Activated T-cell treated with anti-CD3 and anti-CD28 coated beads, Interleukin-2, amount 50 U/mL, for 4 hours (primary cell): Measurements from ENCODE around the gene COTL1. TPM values are rescaled to one million over a fixed set of nuclear protein-coding genes. Genes with fewer than 3 reads are reported as not detected.

ENCODE experiments used
- ATAC-seq, 2 donors: fragments of 200-7000 bp; cut with Tn5 transposase; one replicate each; pipeline ENCODE4 v1.10.0; 2021
- DNase-seq: peaks from one replicate; pipeline ENCODE4 v3.0.0-alpha.2; 2020
- H3K27me3 Mint-ChIP-seq: one replicate; pipeline ENCODE4 v1.8.0; 2021; ENCODE audit warnings: low read depth, mixed read lengths
- H3K36me3 Mint-ChIP-seq: one replicate; pipeline ENCODE4 v1.8.0; 2022; ENCODE audit warnings: mixed read lengths; ENCODE audit not compliant: insufficient read depth
- H3K4me1 Mint-ChIP-seq: one replicate; pipeline ENCODE4 v1.8.0; 2021; ENCODE audit warnings: low read depth, mixed read lengths
- H3K4me3 Mint-ChIP-seq: one replicate; pipeline ENCODE4 v1.8.0; 2021; ENCODE audit warnings: mild to moderate bottlenecking, moderate library complexity, mixed read lengths
- H3K9me3 Mint-ChIP-seq: one replicate; pipeline ENCODE4 v1.8.0; 2021; ENCODE audit warnings: mixed read lengths
- total RNA-seq, 3 donors: library from RNA; stranded (reverse); gene quantifications; one replicate each; pipeline ENCODE4 v1.2.1, GENCODE V29; 2021

The COTL1 gene
- total RNA-seq, 3 donors from 2014 or later, result 209 to 331 (median 274) TPM

- peaks cover 4% of the 10 kb centered on the region for H3K36me3 Mint-ChIP-seq
- H3K4me1 Mint-ChIP-seq, result peaks cover 88% of the 10 kb centered on the region
- peaks cover 3% of the 10 kb centered on the region for H3K27me3 Mint-ChIP-seq
- H3K9me3 Mint-ChIP-seq, result no peaks in the 10 kb centered on the region
- ATAC-seq (peak; percentile 68 to 79), DNase-seq (no peak)
- peak overlapping the region; percentile 73 for H3K4me3 Mint-ChIP-seq
These were observed 17.3 kb downstream of the COTL1 start for GRCh38 chr16:84600343-84601229.

- ATAC-seq, result peak; percentile 64 to 71
- peaks cover 3% of the 10 kb centered on the region for H3K27me3 Mint-ChIP-seq
- peak; percentile 54 for DNase-seq
- no peaks in the 10 kb centered on the region for H3K9me3 Mint-ChIP-seq
- H3K36me3 Mint-ChIP-seq, result peaks cover 4% of the 10 kb centered on the region
- H3K4me3 Mint-ChIP-seq, result peak overlapping the region; percentile 73
- peaks cover 90% of the 10 kb centered on the region for H3K4me1 Mint-ChIP-seq
These were observed 18.2 kb downstream of the COTL1 start for GRCh38 chr16:84599521-84600202.

DNA sequence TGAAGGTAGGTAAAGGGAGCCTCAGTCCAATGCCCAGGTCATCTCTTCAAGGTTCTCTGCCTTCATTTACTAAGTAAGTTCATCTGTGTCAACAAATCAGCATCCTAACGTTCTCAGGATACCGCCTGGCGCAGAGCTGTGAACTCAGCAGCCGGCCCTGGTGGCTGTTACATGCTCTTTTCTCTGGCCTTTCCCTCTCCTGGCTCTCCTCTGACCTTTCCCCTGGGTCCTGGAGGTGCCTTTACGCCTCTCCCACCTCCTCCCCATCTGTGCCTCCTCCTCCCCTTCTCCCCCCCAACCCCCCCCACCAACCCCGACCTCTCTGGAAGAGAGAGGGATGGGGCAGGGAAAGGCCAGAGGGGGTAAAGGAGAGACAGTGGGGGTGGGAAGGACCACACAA lies 19.5 kb downstream of the COTL1 start:
- no peaks in the 10 kb centered on the region for H3K9me3 Mint-ChIP-seq
- H3K27me3 Mint-ChIP-seq, result peaks cover 3% of the 10 kb centered on the region
- peaks cover 94% of the 10 kb centered on the region for H3K4me1 Mint-ChIP-seq
- H3K4me3 Mint-ChIP-seq, result peak overlapping the region; percentile 55
- DNase-seq (no peak), ATAC-seq (no peak)
- peaks cover 8% of the 10 kb centered on the region for H3K36me3 Mint-ChIP-seq

DNA sequence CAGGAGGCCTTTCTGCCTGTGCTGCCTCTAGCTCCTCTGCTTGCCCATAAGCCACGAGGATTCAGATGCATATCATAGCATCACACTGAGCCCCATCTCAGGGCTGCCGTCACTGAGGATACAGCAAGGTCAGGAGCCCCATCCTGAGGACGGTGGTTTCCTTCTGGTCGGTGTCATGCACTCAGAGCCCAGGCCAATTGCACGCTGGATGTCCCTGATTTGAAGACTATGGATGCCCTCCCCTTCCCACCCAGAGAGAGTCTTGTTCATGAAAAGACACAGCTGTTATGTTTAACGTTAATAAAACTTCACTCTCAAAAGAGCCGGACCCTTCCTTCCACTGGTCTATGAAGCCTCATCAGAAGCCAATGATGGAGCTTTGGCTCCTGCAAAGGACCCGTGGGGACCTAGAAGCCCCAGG lies 19.9 kb downstream of the COTL1 start:
- H3K36me3 Mint-ChIP-seq, result peaks cover 9% of the 10 kb centered on the region
- H3K4me1 Mint-ChIP-seq, result peaks cover 93% of the 10 kb centered on the region
- DNase-seq (no peak), ATAC-seq (no peak)
- peaks cover 3% of the 10 kb centered on the region for H3K27me3 Mint-ChIP-seq
- H3K9me3 Mint-ChIP-seq, result no peaks in the 10 kb centered on the region
- peak overlapping the region; percentile 55 for H3K4me3 Mint-ChIP-seq

DNA sequence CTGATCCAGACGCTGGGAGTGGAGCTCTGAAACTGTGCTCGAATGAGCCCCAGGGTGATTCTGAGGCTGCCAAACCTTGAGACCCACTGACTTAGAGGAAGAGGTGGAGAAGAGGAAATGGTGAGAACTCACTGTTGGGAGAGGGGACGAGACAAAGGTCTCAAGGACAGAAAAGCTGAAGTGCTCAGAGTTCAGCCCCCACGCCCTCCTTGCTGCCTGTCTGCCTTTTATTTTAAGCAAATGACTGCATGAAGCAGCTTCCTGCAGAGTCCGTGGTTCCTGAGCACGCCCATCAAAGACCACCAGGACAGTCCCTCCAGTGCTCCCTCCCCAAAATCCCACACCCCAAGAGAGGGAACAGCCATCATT lies 20.4 kb downstream of the COTL1 start:
- H3K4me3 Mint-ChIP-seq, result peak overlapping the region; percentile 55
- H3K27me3 Mint-ChIP-seq, result peaks cover 3% of the 10 kb centered on the region
- H3K4me1 Mint-ChIP-seq, result peaks cover 93% of the 10 kb centered on the region
- peaks cover 10% of the 10 kb centered on the region for H3K36me3 Mint-ChIP-seq
- DNase-seq (no peak), ATAC-seq (no peak)
- H3K9me3 Mint-ChIP-seq, result no peaks in the 10 kb centered on the region

GRCh38 chr16:84596801-84597527 lies 20.9 kb downstream of the COTL1 start:
- peaks cover 91% of the 10 kb centered on the region for H3K4me1 Mint-ChIP-seq
- H3K4me3 Mint-ChIP-seq, result peak overlapping the region; percentile 27
- peaks cover 10% of the 10 kb centered on the region for H3K36me3 Mint-ChIP-seq
- DNase-seq (no peak), ATAC-seq (no peak)
- H3K9me3 Mint-ChIP-seq, result no peaks in the 10 kb centered on the region
- peaks cover 3% of the 10 kb centered on the region for H3K27me3 Mint-ChIP-seq

GRCh38 chr16:84596161-84596560 lies 21.7 kb downstream of the COTL1 start:
- Mint-ChIP-seq H3K36me3 (peaks cover 10% of the 10 kb centered on the region), H3K4me3 (no peak overlapping the region), H3K4me1 (peaks cover 83% of the 10 kb centered on the region), H3K27me3 (peaks cover 3% of the 10 kb centered on the region), H3K9me3 (no peaks in the 10 kb centered on the region)
- ATAC-seq, result no peak
- no peak for DNase-seq

GRCh38 chr16:84595052-84595481 lies 22.8 kb downstream of the COTL1 start:
- no peak for DNase-seq
- peaks cover 10% of the 10 kb centered on the region for H3K36me3 Mint-ChIP-seq

DNA sequence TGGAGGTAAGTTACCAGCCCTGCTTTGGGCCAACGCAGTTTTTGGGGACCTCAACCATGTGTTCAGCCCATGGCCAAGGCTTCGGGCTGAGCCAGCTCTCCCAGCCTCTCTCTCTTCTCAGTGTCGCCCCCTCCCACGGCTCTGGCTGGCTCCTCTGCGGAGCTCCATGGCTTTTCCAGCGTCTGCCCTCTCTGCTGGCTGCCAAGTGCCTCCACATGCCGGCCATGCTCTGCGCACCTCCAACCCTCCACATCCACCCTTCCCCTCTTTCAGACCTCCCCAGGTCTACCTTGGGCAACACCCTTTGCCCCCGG lies 23.2 kb downstream of the COTL1 start:
- Mint-ChIP-seq H3K27me3 (peaks cover 3% of the 10 kb centered on the region), H3K36me3 (peaks cover 10% of the 10 kb centered on the region), H3K4me1 (peaks cover 69% of the 10 kb centered on the region), H3K9me3 (no peaks in the 10 kb centered on the region), H3K4me3 (peak overlapping the region; percentile 73)
- DNase-seq, result no peak
- ATAC-seq, result peak in 1 of 2 donors; percentile 1

More at GRCh38 chr16:84595052-84595481, 22.8 kb downstream of the COTL1 start:
- peaks cover 72% of the 10 kb centered on the region for H3K4me1 Mint-ChIP-seq
- ATAC-seq, result no peak
- no peaks in the 10 kb centered on the region for H3K9me3 Mint-ChIP-seq
- peak overlapping the region; percentile 73 for H3K4me3 Mint-ChIP-seq
- peaks cover 3% of the 10 kb centered on the region for H3K27me3 Mint-ChIP-seq

- peaks cover 16% of the 10 kb centered on the region for H3K36me3 Mint-ChIP-seq
- peak; percentile 64 for DNase-seq
- no peaks in the 10 kb centered on the region for H3K9me3 Mint-ChIP-seq
These were observed 23.8 kb downstream of the COTL1 start for GRCh38 chr16:84593825-84594724.

GRCh38 chr16:84592718-84593117 lies 25.2 kb downstream of the COTL1 start:
- Mint-ChIP-seq H3K27me3 (peaks cover 3% of the 10 kb centered on the region), H3K4me1 (peaks cover 54% of the 10 kb centered on the region), H3K4me3 (no peak overlapping the region), H3K9me3 (no peaks in the 10 kb centered on the region), H3K36me3 (peaks cover 19% of the 10 kb centered on the region)
- ATAC-seq (no peak), DNase-seq (no peak)

More at GRCh38 chr16:84593825-84594724, 23.8 kb downstream of the COTL1 start:
- Mint-ChIP-seq H3K27me3 (peaks cover 3% of the 10 kb centered on the region), H3K4me1 (peaks cover 63% of the 10 kb centered on the region), H3K4me3 (peak overlapping the region; percentile 73)
- ATAC-seq, result peak; percentile 68 to 72

DNA sequence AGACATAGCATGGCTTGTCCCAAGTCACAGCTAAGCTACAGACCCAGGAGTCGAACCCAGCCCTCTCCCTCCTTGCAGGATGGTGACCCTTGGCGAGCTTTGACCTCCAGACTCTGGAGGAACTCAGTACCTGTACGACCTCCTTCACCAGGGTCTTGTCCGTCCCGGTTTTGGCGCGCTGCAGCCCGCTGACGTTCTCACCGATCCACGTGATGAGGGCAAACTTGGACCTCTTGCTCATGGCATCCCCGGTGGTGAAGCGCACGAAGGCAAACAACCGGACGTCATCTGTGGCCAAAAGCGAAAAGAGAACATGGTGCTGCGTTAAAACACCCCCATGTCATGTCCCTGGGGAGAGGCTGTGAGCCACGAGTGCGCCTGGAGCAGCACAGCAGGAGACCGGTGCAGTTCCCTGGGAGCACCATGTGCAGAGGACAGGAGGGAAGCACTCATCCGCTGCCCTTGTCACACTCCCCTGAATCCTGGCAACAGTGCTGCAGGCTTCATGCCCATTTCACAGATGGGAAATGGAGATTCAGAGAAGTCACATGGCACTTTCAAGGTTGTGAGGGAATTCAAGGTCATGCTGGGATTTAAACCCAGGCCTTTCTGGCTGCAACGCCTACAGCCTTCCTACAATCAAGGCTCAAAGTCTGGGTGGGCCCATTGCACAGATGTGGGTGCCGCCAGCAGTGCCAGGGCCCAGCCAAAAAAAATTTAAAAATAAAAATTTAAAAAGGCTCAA lies 27.7 kb downstream of the COTL1 start:
- Mint-ChIP-seq H3K4me1 (peaks cover 37% of the 10 kb centered on the region), H3K27me3 (no peaks in the 10 kb centered on the region), H3K36me3 (peaks cover 15% of the 10 kb centered on the region), H3K9me3 (no peaks in the 10 kb centered on the region), H3K4me3 (no peak overlapping the region)
- ATAC-seq (no peak), DNase-seq (no peak)

DNA sequence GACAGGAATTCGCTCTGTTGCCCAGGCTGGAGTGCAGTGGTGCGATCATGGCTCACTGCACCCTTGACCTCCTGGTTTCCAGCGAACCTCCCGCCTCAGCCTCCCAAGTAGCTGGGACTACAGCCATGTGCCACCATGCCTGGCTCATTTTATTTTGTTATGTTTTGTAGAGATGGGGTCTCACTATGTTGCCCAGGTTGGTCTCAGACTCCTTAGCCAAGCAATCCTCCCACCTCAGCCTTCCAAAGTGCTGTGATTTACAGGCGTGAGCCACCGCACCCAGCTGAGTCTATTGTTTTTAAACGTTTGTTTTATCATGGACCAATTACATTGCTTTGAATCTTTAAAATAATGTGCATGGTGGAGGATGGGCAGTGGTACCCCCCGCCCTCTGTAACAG lies 28.9 kb downstream of the COTL1 start:
- DNase-seq (no peak), ATAC-seq (no peak)
- Mint-ChIP-seq H3K4me1 (peaks cover 31% of the 10 kb centered on the region), H3K27me3 (no peaks in the 10 kb centered on the region), H3K4me3 (no peak overlapping the region), H3K36me3 (peaks cover 17% of the 10 kb centered on the region), H3K9me3 (no peaks in the 10 kb centered on the region)
